H9 (cell line): ENCODE data around the gene BCKDHB. TPM values are rescaled to one million over a fixed set of nuclear protein-coding genes. Genes with fewer than 3 reads are reported as not detected.
"Not testable (repeated sequence)": the region's sequence is repeated elsewhere in the genome, so short reads cannot be mapped to it uniquely, and the experiment has no call there.

Experiments
- DNase-seq: peaks from one replicate; pipeline ENCODE4 v3.0.0-alpha.2; 2017
- H2AFZ ChIP-seq: one replicate; pipeline ENCODE4 v1.6.1; 2013; ENCODE audit warnings: mild to moderate bottlenecking, low read length, control low read depth, moderate library complexity
- H2AK5ac ChIP-seq: 2 replicates; pipeline ENCODE4 v1.6.1; 2013; ENCODE audit warnings: low read length, control low read depth, mixed read lengths; ENCODE audit not compliant: insufficient read length
- H2BK120ac ChIP-seq: one replicate; pipeline ENCODE4 v1.6.1; 2013; ENCODE audit warnings: low read depth, mild to moderate bottlenecking, low read length, control low read depth, inconsistent platforms; ENCODE audit not compliant: poor library complexity, severe bottlenecking
- H2BK12ac ChIP-seq: 2 replicates; pipeline ENCODE4 v1.6.1; 2013; ENCODE audit warnings: low read length, control low read depth, mixed read lengths, low read depth; ENCODE audit not compliant: insufficient read length
- H2BK15ac ChIP-seq: 2 replicates; pipeline ENCODE4 v1.6.1; 2013; ENCODE audit warnings: low read depth, low read length, control low read depth
- H2BK20ac ChIP-seq: one replicate; pipeline ENCODE4 v1.6.1; 2013; ENCODE audit warnings: low read depth, mild to moderate bottlenecking, low read length, control low read depth, inconsistent platforms; ENCODE audit not compliant: poor library complexity, severe bottlenecking
- H2BK5ac ChIP-seq: 2 replicates; pipeline ENCODE4 v1.6.1; 2013; ENCODE audit warnings: low read length, control low read depth, mixed read lengths; ENCODE audit not compliant: insufficient read length
- H3K14ac ChIP-seq: 2 replicates; pipeline ENCODE4 v1.6.1; 2013; ENCODE audit warnings: low read length, control low read depth; ENCODE audit not compliant: insufficient read depth
- H3K18ac ChIP-seq: 2 replicates; pipeline ENCODE4 v1.6.1; 2013; ENCODE audit warnings: low read depth, mild to moderate bottlenecking, mixed read lengths, low read length, control low read depth; ENCODE audit not compliant: insufficient read length
- H3K23ac ChIP-seq: 2 replicates; pipeline ENCODE4 v1.6.1; 2013; ENCODE audit warnings: low read length, control low read depth, mixed read lengths, low read depth; ENCODE audit not compliant: insufficient read length
- H3K23me2 ChIP-seq: 2 replicates; pipeline ENCODE4 v1.6.1; 2013; ENCODE audit warnings: low read depth, mild to moderate bottlenecking, mixed read lengths, low read length, control low read depth; ENCODE audit not compliant: insufficient read length, poor library complexity, severe bottlenecking
- H3K27ac ChIP-seq: 2 replicates; pipeline ENCODE4 v1.5.1; 2013; ENCODE audit warnings: low read length, control low read depth, mixed read lengths, low read depth; ENCODE audit not compliant: insufficient read length
- H3K27me3 ChIP-seq: 2 replicates; pipeline ENCODE4 v1.6.1; 2013; ENCODE audit warnings: low read length, control low read depth, inconsistent platforms; ENCODE audit not compliant: insufficient read depth
- H3K4ac ChIP-seq: 2 replicates; pipeline ENCODE4 v1.6.1; 2013; ENCODE audit warnings: low read depth, mild to moderate bottlenecking, control low read depth, inconsistent platforms, low read length, moderate library complexity
- H3K4me1 ChIP-seq: 2 replicates; pipeline ENCODE4 v1.6.1; 2013; ENCODE audit warnings: low read length, control low read depth, inconsistent platforms; ENCODE audit not compliant: insufficient read depth
- H3K4me2 ChIP-seq: 2 replicates; pipeline ENCODE4 v1.6.1; 2013; ENCODE audit warnings: low read length, control low read depth, mixed read lengths; ENCODE audit not compliant: insufficient read length, insufficient read depth
- H3K56ac ChIP-seq: 2 replicates; pipeline ENCODE4 v1.6.1; 2013; ENCODE audit warnings: low read depth, mild to moderate bottlenecking, mixed read lengths, low read length, control low read depth; ENCODE audit not compliant: insufficient read length
- H3K79me1 ChIP-seq: 2 replicates; pipeline ENCODE4 v1.6.1; 2013; ENCODE audit warnings: low read depth, mild to moderate bottlenecking, moderate library complexity, low read length, control low read depth, inconsistent platforms; ENCODE audit not compliant: insufficient read depth, poor library complexity, severe bottlenecking
- H3K79me2 ChIP-seq: 2 replicates; pipeline ENCODE4 v1.6.1; 2013; ENCODE audit warnings: low read length, control low read depth, inconsistent platforms; ENCODE audit not compliant: insufficient read depth
- H3K9ac ChIP-seq: 2 replicates; pipeline ENCODE4 v1.6.1; 2013; ENCODE audit warnings: low read length, control low read depth, mixed read lengths; ENCODE audit not compliant: insufficient read length; ENCODE audit errors: extremely low read depth
- H3K9me3 ChIP-seq: one replicate; pipeline ENCODE4 v1.6.1; 2013; ENCODE audit warnings: low read depth, low read length, inconsistent platforms; ENCODE audit not compliant: control insufficient read depth
- H3T11ph ChIP-seq: one replicate; pipeline ENCODE4 v1.6.1; 2013; ENCODE audit warnings: mild to moderate bottlenecking, low read length, control low read depth, inconsistent platforms
- H4K20me1 ChIP-seq: one replicate; pipeline ENCODE4 v1.6.1; 2013; ENCODE audit not compliant: control insufficient read depth, insufficient read length, insufficient read depth
- H4K5ac ChIP-seq: 2 replicates; pipeline ENCODE4 v1.6.1; 2013; ENCODE audit warnings: low read depth, mild to moderate bottlenecking, mixed read lengths, low read length, control low read depth; ENCODE audit not compliant: insufficient read length
- H4K8ac ChIP-seq: replicated peaks from 2 replicates; pipeline ENCODE4 v1.6.1; 2013; ENCODE audit warnings: low read length, control low read depth, mixed read lengths, low read depth; ENCODE audit not compliant: insufficient read length
- H4K91ac ChIP-seq: 2 replicates; pipeline ENCODE4 v1.6.1; 2013; ENCODE audit warnings: low read depth, mild to moderate bottlenecking, moderate library complexity, mixed read lengths, low read length, control low read depth; ENCODE audit not compliant: insufficient read length
- H3K27ac Mint-ChIP-seq, 3 experiments: 2 replicates in 2 of 3; 3 replicates in 1 of 3; pipeline ENCODE4 v1.8.0; 2020 to 2021; ENCODE audit warnings: mixed read lengths in 3 of 3, mild to moderate bottlenecking in 1 of 3, moderate library complexity in 1 of 3
- H3K27me3 Mint-ChIP-seq: 2 replicates; pipeline ENCODE4 v1.8.0; 2021; ENCODE audit warnings: low read depth, mild to moderate bottlenecking, moderate library complexity, mixed read lengths
- H3K36me3 Mint-ChIP-seq, 3 experiments: 2 replicates in 2 of 3; 3 replicates in 1 of 3; pipeline ENCODE4 v1.8.0; 2020 to 2021; ENCODE audit warnings: low read depth in 3 of 3, mixed read lengths in 3 of 3; ENCODE audit not compliant: insufficient read depth in 1 of 3
- H3K4me1 Mint-ChIP-seq, 2 experiments: 2 replicates each; pipeline ENCODE4 v1.8.0; 2020; ENCODE audit warnings: mixed read lengths in 2 of 2
- H3K4me3 Mint-ChIP-seq, 2 experiments: 2 replicates in 1 of 2; 3 replicates in 1 of 2; pipeline ENCODE4 v1.8.0; 2020 to 2021; ENCODE audit warnings: mild to moderate bottlenecking in 2 of 2, mixed read lengths in 2 of 2, moderate library complexity in 1 of 2
- H3K9me3 Mint-ChIP-seq, 2 experiments: 2 replicates in 1 of 2; 3 replicates in 1 of 2; pipeline ENCODE4 v1.8.0; 2020; ENCODE audit warnings: mild to moderate bottlenecking in 2 of 2, mixed read lengths in 2 of 2, moderate library complexity in 1 of 2
- WGBS: extraction: QIAGEN DNeasy Blood & Tissue Kit; methylation state at CpG from one replicate; pipeline ENCODE4 v1.1.7; 2013; ENCODE audit warnings: missing lambda C conversion rate, low lambda C conversion rate, mixed read lengths; ENCODE audit not compliant: insufficient read length; ENCODE audit errors: extremely low coverage; 5-methylcytosine and 5-hydroxymethylcytosine counted together
- total RNA-seq: library from RNA; stranded (reverse); gene quantifications from 2 replicates; pipeline ENCODE4 v1.2.1, GENCODE V29; 2021
- TF ChIP-seq, protein P1 (sequence below): fragments of 200-600 bp; sonication (generic); conservative IDR thresholded peaks from 3 replicates; pipeline ENCODE4 v1.8.0; 2021; ENCODE audit warnings: antibody characterized with exemption, mild to moderate bottlenecking

Gene BCKDHB
- total RNA-seq, 1 experiment from 2014 or later = 26.6 TPM

DNA sequence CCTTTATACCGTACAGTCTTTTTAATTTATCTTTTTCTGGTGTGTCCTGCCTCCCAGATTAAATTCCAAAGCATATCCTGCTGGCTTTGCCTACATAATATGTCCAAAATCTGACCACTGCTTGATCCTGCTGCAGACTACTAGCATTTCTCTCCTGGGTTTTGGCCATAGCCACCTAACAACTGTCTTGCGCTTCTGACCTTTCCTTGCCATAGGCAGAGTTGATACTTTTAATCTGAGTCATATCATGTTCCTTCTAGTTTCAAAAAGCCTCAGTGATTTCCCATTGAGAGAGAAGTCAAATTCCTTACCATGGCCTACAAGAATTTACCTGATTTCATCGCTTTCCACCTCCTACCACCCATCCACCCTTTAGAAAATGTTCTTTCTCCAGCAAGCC lies 104.8 kb downstream of the BCKDHB start:
- Histone ChIP-seq H3K23ac (no peak overlapping the region), H2BK12ac (no peak overlapping the region), H4K20me1 (no peaks in the 10 kb centered on the region), H2BK120ac (no peak overlapping the region), H3K4ac (no peak overlapping the region), H2AFZ (no peak overlapping the region), H3K27ac (no peak overlapping the region), H2BK5ac (no peak overlapping the region), H4K8ac (no peak overlapping the region), H3T11ph (no peak overlapping the region), H3K79me2 (no peaks in the 10 kb centered on the region), H2AK5ac (no peak overlapping the region), H3K9me3 (no peaks in the 10 kb centered on the region), H3K18ac (no peak overlapping the region), H4K91ac (no peak overlapping the region), H3K23me2 (no peaks in the 10 kb centered on the region), H3K4me2 (no peak overlapping the region), H3K9ac (no peak overlapping the region), H3K27me3 (no peaks in the 10 kb centered on the region), H4K5ac (no peak overlapping the region), H3K4me1 (peaks cover 3% of the 10 kb centered on the region; the same call in 1 of the 2 replicates), H3K79me1 (no peaks in the 10 kb centered on the region), H2BK15ac (no peak overlapping the region), H3K14ac (no peak overlapping the region), H2BK20ac (no peak overlapping the region), H3K56ac (no peak overlapping the region)
- Mint-ChIP-seq H3K9me3 (no peaks in the 10 kb centered on the region), H3K36me3 (0 out of 7 replicates have a peak, but pooled peaks cover 0 to 4% (median 0%) of the 10 kb centered on the region in 3 experiments), H3K27ac (peak overlapping the region in 1 of 3 experiments; percentile 69; a peak in 2 of 7 replicates), H3K4me1 (peaks cover 27 to 28% of the 10 kb centered on the region in 2 experiments), H3K4me3 (no peak overlapping the region), H3K27me3 (no peaks in the 10 kb centered on the region)
- DNase-seq = no peak
- TF ChIP-seq, protein P1, sequence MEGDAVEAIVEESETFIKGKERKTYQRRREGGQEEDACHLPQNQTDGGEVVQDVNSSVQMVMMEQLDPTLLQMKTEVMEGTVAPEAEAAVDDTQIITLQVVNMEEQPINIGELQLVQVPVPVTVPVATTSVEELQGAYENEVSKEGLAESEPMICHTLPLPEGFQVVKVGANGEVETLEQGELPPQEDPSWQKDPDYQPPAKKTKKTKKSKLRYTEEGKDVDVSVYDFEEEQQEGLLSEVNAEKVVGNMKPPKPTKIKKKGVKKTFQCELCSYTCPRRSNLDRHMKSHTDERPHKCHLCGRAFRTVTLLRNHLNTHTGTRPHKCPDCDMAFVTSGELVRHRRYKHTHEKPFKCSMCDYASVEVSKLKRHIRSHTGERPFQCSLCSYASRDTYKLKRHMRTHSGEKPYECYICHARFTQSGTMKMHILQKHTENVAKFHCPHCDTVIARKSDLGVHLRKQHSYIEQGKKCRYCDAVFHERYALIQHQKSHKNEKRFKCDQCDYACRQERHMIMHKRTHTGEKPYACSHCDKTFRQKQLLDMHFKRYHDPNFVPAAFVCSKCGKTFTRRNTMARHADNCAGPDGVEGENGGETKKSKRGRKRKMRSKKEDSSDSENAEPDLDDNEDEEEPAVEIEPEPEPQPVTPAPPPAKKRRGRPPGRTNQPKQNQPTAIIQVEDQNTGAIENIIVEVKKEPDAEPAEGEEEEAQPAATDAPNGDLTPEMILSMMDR = no peak
- WGBS = no CpG with 5 or more reads among the region's 3 CpGs

GRCh38 chr6:80211890-80212289 lies 105.4 kb downstream of the BCKDHB start:
- H3K27ac ChIP-seq, DNase-seq, H3K14ac ChIP-seq, H3T11ph ChIP-seq, H2BK5ac ChIP-seq, H2BK12ac ChIP-seq, H3K9ac ChIP-seq, H3K23ac ChIP-seq, H2AFZ ChIP-seq, H3K4me1 ChIP-seq, H3K4me2 ChIP-seq, H3K79me2 ChIP-seq, H3K36me3 Mint-ChIP-seq, H3K79me1 ChIP-seq, H3K4ac ChIP-seq, H2BK120ac ChIP-seq, H3K27me3 Mint-ChIP-seq, H3K18ac ChIP-seq, H2AK5ac ChIP-seq, H2BK20ac ChIP-seq, H3K4me3 Mint-ChIP-seq, H3K9me3 ChIP-seq, H4K20me1 ChIP-seq, H3K27me3 ChIP-seq, H4K91ac ChIP-seq, H3K9me3 Mint-ChIP-seq, H4K8ac ChIP-seq, H3K56ac ChIP-seq, H4K5ac ChIP-seq, H3K23me2 ChIP-seq, H2BK15ac ChIP-seq: not testable (repeated sequence)
- WGBS = no CpG with 5 or more reads among the region's 4 CpGs
- Mint-ChIP-seq H3K4me1 (peaks cover 27 to 28% of the 10 kb centered on the region in 2 experiments), H3K27ac (peak overlapping the region in 1 of 3 experiments; percentile 4; a peak in 1 of 7 replicates)
